ENCODE data around the gene TSR3. TPM values are rescaled to one million over a fixed set of nuclear protein-coding genes. Genes with fewer than 3 reads are reported as not detected.

TSR3 gene
- total RNA-seq, 1 donor from 2014 or later = 52.6 TPM

DNA sequence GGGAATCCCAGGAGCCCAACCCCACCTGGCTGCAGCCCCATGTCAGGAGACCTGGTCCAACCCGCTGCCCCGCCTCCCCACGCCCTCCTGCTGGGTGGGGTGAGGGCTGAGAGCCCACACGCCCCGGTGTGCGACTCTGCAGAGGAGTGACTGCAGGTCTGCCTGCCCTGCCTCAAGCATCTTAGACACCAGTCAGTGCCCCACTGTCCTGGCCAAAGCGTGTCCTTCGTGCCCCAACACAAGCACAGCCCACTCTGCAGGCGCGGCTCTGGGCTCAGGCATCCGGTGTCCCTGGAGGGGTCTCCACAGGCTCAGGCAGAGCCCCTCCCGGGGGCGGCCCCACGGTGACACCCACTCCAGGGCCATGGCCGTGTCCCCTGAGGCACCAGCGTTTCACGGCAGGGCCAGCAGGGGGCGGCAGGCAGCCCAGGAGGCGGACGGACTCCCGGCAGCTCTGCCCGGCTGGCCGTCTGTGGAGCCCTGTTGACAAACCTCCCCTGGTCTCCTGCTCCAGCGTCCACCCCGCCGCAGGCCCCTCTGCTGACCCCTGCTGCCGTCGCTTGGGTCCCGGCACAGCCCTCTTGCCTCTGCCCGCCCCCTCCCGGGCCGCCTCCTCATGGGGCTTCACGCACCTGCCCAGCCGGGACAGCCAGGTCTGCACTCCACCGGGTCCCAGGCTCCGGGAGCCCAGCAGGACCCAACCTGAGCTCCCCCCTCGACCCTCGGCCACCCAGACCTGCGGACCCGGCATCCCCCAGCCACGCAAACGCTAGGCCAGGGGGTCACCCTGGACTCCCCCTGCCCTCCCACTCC is 50.8 kb downstream of the TSR3 start:
- intact Hi-C loops (cut with DNase I) = no loop called here
- ATAC-seq (ENCODE audit: poor library complexity) (peak; percentile 83), DNase-seq (peak; percentile 80)

DNA sequence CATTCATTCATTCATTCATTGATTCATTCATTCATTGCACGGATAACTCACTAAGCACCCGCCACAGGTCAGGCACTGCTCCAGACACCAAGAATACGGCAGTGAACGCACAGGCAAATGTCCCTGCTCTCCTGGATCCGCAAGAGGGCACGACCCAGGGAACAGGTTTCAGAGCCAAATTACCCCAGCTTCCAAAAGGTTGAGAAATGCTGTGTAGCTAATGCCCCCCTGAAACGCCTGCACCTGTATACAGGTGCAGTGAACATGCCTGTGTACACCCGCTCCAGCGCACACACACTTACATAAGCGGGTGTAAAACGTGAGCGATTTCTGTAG is 51.8 kb downstream of the TSR3 start:
- DNase-seq = no peak
- intact Hi-C loops (cut with DNase I) = no loop called here
- ATAC-seq (ENCODE audit: poor library complexity) = no peak

Other genes with a start within 250 kb of the TSR3 start
- 4.2 TPM for gene CACNA1H, start 198.8 kb downstream of the TSR3 start, total RNA-seq
- 0.19 TPM for gene TPSG1, start 126.6 kb downstream of the TSR3 start, total RNA-seq
- gene TPSB2, start 121.7 kb downstream of the TSR3 start, total RNA-seq = 10.1 TPM
- 7.1 TPM for gene TPSAB1, start 111.2 kb downstream of the TSR3 start, total RNA-seq
- gene TPSD1, start 95.8 kb downstream of the TSR3 start, total RNA-seq = 0.51 TPM
- 77.2 TPM for gene UBE2I, start 42.2 kb downstream of the TSR3 start, total RNA-seq
- gene BAIAP3, start 18.2 kb downstream of the TSR3 start, total RNA-seq = 3.7 TPM
- 30.3 TPM for gene GNPTG, start 53 bp upstream of the TSR3 start, total RNA-seq
- gene UNKL, start 62.8 kb upstream of the TSR3 start, total RNA-seq = 13.6 TPM
- gene UQCC4, start 68.9 kb upstream of the TSR3 start, total RNA-seq = 14.7 TPM
- 0.32 TPM for gene PERCC1, start 79.2 kb upstream of the TSR3 start, total RNA-seq
- gene CCDC154, start 92.7 kb upstream of the TSR3 start, total RNA-seq = 0.81 TPM
- gene CLCN7, start 123.2 kb upstream of the TSR3 start, total RNA-seq = 45.0 TPM
- gene PTX4, start 137.1 kb upstream of the TSR3 start, total RNA-seq = 0.16 TPM
- gene TELO2, start 141.5 kb upstream of the TSR3 start, total RNA-seq = 18.8 TPM
- gene TMEM204, start 181.8 kb upstream of the TSR3 start, total RNA-seq = 28.9 TPM